ENCODE results near the gene CPA5.
A peak's percentile ranks its signal among the peaks of the same experiment; 100 is the strongest.

The CPA5 gene

DNA sequence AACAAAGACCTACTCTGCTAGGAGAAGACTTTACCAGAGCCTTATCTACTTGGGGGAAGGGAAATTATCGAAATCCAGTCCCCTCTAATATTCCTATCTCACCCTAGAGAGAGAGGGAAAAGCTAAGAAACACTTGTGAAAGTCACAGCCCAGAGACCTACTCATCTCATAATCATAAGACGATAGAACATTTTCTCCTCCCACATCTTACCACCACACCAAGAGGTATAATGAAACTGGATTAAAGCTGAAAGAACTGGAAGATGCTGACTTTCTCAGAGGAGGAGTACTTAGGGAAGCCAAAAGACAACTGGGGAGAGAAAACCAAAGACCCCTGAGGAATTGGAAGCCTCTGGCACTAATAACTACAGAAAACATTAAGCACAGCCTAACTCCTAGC lies 10.8 kb upstream of the CPA5 start:
- no peak for ATAC-seq

- ATAC-seq = no peak
These were observed 10.3 kb upstream of the CPA5 start for GRCh38 chr7:130334274-130334673.

GRCh38 chr7:130337410-130337971 lies 7.1 kb upstream of the CPA5 start:
- no peak for ATAC-seq

- no peak for ATAC-seq
These were observed 6.4 kb upstream of the CPA5 start for GRCh38 chr7:130338233-130338632.

GRCh38 chr7:130341882-130342281 lies 2.7 kb upstream of the CPA5 start:
- no peak for ATAC-seq

- ATAC-seq = no peak
These were observed 1.8 kb upstream of the CPA5 start for GRCh38 chr7:130342701-130343380.

DNA sequence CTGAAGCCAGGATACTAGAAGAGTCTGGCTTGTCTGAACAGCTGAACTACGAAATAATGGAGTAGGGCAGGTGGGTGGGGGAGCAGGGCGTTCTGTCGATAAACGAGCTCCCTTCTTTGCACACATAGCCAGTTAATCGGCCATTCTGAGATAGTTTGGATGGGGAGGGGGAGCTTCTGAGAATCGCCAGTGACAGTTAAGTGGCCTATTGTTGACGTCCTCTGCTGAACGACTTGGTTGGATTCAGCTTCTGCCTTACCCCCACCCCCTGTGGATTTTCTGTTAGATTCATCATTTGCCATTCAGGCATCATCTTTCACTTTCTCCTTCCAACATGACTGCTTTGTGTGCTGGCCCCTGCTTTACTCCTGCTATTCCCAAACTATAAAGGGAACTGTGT lies 520 bp downstream of the CPA5 start:
- ATAC-seq = no peak

DNA sequence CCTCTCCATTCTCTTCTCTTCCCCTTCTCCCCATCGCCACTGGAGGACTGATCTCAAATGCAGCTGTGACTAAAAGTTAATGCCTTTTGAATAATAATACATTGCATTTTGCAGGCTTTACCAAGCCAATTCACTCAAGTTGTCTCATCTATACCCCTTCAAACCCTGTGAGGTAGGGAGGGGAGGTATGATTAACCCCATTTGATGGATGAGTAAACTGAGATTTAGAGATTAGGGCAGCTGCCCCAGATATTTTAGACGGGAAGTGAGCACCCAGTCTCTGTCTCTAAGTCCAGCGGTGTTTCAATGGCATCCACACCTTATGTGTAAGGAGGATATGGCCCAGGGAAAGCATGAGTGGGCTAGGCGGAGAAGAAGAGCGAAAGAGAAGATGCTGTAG lies 1.1 kb downstream of the CPA5 start:
- ATAC-seq = no peak

DNA sequence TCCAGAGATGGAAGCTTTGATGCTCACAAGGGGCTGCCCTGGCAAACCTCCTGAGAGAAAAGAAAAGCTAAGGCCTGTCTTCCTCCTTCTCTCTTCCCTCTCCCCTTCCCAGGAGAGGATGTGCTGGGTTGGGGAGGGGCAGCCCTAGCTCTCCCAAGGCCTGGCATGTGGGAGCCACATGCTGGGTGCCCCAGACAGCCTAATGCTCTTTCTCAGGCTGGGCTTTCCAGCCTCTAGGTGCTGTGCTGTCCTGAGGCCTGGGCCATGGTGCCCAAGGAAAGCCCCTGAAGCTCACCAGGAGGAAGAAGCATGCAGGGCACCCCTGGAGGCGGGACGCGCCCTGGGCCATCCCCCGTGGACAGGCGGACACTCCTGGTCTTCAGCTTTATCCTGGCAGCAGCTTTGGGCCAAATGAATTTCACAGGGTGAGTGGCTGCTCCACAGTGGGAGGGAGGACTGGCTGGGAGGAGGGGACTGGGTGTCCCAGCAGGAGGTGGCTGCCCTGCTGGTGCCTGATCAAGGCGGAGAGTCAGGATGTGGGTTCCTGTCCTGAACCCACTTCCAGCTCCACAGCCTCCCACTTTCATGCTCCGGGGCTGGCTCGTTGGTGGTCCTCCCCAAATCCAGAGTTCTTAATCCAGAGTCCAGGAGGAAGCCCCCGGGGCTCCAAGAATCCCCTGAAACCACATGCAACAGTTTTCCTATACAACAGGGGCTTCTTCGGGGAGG lies 1.7 kb downstream of the CPA5 start:
- ATAC-seq = peak in 1 of 2 donors; percentile 10

DNA sequence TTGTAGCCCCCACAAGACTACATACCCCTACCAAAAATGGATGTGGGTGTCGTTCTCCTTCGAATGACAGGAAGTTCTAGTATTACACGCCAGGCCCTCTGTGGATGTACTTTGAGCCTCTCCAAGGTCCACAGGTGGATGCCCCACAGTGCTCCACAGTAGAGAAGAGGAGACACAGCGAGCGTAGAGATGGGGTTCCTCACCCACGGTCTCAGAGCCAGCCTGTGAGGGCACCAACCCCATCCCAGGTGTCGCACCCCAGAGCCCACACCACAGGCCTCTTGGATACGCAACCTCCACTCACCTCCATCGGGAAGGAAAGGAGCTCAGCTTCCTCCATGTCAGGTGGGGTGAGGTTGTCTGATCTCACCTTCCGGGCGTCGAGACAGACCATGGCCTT lies 2.3 kb downstream of the CPA5 start:
- ATAC-seq = no peak

DNA sequence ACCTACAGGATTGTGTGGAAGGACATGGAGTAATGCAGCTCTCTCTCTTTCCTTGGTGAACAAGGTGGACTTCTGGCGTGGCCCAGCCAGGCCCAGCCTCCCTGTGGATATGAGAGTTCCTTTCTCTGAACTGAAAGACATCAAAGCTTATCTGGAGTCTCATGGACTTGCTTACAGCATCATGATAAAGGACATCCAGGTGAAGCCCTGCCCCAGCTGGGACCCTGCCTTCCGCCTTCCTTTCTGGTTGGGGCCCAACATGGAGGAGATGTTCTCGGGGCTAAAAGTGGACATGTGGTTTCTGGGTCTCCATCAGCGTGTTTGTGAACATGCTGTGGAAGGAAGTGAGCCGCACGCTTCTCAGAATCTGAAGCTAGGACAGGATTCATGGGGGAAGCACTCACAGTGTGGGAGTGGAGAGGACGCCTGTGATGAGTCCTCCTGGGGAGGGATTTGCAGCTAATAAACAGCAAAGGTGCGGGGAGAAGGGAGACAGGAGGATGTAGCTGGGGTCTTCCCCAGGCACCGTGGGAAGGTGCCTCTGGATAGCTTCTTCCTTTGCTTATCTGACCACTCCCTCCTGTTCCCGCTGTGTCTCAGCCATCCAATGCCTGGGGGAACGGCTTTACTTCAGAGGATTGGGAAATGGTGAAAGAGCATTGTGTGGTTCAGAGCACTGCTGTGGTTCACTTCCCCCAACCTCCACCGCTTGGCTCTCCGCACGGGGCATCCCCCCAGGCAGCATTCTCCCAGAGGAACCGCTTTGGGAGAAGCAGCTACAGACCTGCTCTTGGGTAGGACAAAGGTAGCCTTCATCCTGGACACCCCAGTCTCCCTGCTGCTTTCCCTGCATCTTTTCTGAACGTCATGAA lies 5.5 kb downstream of the CPA5 start:
- ATAC-seq = no peak

DNA sequence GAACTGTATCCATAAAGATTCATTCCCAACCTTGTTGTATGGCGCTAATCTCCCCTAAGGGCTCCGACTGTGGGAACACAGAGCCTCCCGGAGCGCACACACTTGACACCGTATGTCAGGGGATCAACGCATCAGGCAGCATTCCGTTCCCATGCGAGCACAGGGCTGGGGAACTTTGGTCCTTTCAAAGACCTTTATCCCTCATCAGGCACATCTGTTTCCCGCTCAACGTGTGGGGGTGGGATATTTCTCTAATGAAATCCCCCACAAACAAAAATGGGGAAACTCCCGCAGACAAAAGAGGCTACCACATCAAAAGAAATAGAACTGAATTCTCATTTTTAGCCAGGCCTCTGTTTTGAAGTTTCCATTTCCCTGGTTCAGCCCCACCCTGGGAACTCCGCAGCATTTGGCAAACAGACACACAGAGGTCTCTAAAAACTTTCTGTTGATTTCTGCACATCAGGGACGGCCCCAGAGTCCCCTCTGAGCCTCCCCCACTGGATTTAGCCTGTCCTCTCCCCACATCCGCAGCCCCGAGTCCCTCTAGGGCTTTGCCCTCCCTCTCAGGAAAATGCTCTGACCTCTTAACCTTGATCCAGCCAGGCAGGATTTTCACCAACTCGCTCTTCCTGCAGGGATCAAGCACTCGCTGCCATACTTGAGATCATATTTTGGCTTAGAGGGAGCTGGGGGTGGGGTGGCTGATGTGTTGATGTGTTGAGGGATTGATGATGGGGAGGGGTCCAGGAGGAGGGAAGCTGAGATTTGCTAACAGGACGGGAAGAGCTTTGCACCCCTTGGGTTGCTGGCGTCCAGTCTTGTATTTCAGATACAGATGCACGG lies 6.6 kb downstream of the CPA5 start:
- ATAC-seq = no peak

- ATAC-seq = no peak
These were observed 7.1 kb downstream of the CPA5 start for GRCh38 chr7:130351791-130352090.

DNA sequence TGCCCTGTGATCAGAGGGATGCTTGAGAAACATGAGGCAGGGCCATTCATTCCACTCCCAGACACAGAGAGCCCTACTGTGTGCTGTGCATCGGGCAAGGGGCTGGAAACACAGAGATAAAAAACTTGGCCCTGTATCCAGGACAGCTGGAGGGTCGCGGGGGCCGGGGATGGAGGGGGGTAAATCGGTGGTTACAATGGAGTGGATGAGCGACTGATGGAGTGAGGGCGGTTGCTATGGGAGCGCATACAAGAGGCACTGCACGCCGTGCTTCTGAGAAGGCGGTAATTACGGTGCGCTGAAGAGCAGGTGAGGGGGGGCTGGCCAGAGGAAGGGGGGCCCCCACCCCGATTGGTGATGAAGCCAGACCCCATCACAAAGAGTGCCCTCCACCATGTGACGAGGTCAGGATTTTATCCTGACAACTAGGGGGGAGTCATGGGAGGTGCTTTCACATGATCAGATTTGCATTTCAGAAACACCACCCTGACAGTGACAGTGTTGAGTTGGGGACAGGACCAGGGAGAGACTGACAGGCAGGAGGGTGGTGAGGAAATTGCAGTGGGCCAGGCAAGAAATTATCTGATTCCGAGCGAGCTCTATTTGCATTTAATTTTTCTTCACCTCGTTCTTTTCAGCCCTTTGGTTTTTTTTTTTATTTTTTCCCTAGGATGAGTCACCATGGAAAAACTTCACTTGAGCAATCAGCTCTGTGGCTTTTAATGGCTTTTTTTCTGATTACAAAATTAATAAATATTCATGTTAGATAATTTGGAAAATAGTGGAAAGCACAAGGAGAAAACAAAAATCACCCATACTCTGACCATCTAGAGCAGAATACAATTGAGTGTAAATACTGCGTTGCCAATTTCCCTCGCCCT lies 7.8 kb downstream of the CPA5 start:
- ATAC-seq = no peak

GRCh38 chr7:130353196-130353595 lies 8.6 kb downstream of the CPA5 start:
- no peak for ATAC-seq

DNA sequence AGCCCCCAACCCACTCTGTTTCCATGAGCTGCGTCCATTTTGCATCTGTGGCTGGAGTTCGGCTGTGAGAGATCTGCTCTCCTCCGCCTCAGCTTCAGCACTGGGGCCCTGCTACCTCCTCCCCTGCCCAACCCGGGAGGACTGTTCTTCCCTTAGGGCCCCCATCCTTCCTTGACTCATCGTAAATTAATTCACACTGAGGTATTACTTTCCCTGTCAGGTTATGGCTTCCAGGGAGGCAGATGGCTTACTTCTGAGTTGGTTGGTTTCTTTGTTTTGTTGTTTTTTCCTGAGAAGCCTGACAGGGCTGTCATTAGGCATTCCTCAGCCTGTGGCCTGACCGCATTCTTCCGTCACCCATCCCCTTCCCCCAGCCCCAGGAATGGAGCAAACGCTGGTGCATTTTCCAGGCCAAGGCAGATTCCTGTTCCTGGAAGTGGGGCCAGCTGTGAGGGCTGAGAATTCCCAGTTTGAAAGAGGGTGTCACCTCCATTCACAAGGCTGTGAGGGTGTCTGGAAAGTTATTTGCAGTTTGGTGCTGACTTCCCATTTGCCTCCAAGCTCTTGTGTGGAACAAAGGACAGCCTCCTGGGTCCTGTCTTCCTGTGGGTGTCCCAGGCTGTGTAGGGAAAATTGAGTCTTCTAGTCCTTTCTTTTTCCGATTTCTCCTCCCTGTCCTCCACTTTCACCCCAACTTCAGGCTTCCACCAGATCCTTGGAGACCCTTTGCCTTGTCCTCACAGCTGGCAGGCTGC lies 11.7 kb downstream of the CPA5 start:
- no peak for ATAC-seq

DNA sequence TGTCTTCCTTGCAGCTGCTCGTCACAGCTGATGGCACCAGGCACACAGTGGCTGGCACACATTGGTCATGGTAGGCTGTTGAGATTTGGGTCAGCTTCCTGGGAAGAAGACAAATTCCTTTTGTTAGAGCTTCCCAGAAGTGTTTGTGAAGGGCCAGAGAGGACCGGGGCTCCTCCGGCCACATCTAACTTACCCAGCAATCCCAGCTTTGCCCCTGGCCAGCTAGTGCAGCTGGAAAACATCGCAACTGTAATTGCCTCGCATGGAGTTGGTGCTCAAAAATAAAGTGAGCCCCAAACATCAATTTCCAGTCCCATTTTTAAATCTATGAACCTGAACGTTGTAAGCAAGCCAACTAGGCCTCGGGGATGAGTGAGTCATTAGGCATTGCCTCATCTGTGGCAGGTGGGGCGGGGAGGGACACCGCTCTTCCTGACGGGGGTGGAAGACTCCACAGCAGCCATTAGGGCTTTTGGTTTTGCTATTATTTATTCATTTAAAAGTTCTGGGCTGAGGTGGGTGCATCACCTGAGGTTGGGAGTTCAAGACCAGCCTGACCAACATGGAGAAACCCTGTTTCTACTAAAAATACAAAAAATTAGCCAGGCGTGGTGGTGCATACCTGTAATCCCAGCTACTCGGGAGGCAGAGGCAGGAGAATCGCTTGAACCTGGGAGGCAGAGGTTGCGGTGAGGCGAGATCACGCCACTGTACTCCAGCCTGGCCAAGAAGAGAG lies 12.4 kb downstream of the CPA5 start:
- ATAC-seq = no peak

DNA sequence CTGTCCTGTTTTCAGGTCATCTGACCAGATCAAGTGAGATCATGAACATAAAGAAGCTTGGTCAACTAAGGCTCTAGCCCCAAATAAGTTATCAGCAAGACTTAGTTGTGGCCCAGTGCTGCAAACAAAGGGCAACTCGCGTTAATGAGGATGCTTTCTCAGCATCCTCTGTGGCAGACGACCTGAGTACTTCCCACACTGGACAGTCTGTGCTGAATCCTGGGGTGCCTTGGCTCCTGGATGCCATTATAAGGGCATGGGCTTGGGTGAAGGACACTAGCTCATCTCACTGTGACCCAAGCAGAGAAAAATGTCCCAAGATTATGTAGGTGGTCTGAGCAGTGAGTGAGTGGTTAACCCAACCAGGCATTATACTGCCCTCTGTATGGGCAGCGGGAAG lies 13.9 kb downstream of the CPA5 start:
- no peak for ATAC-seq

- ATAC-seq = no peak
These were observed 14.8 kb downstream of the CPA5 start for GRCh38 chr7:130359276-130359857.

DNA sequence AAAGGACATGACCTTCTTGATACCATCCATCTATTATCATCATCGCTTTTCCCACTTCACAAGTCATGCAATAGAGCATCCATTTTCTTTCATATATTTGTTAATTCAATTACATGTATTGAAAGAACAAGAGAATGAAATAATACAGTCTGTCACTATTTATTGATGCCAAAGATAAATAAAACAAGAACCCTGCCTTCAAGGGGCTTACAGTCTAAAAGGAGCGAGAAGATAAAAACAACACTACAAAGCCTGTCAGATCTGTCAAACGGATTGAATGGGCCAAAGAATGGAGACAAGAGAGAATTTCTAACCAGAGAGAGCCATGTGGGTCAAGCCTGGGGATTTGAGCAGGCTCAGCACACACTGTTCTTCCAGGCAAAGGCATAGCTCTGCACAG lies 15.9 kb downstream of the CPA5 start:
- ATAC-seq = no peak
